ENCODE measurements around the gene RPL41.

The RPL41 gene

DNA sequence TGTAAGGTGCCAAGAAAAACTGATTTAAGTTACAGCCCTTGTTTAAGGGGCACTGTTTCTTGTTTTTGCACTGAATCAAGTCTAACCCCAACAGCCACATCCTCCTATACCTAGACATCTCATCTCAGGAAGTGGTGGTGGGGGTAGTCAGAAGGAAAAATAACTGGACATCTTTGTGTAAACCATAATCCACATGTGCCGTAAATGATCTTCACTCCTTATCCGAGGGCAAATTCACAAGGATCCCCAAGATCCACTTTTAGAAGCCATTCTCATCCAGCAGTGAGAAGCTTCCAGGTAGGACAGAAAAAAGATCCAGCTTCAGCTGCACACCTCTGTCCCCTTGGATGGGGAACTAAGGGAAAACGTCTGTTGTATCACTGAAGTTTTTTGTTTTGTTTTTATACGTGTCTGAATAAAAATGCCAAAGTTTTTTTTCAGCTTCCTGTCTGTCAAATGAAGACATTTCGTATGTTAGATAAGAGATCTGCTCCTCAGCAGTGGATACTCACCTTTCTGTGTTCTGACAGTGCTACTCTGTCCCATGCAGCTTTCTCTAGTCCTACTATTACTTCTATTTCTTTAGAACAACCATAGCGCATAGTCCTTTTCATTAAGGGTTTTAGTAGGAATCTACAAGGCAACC lies 13.2 kb upstream of the RPL41 start:
- DNase-seq (ENCODE audit: low read depth, low spot score), result no peak
- no peak for TF ChIP-seq YY1 (IDR thresholded peaks at IDR 0.05; ENCODE audit: insufficient read depth, insufficient read length)
- no peak for TF ChIP-seq ZNF274 (IDR thresholded peaks at IDR 0.05; ENCODE audit: low read depth, low read length)
- no peak for TF ChIP-seq SUZ12 (IDR thresholded peaks at IDR 0.05; ENCODE audit: extremely low read depth, insufficient read depth, insufficient read length)
- Histone ChIP-seq H3K9me3 (ENCODE audit: insufficient read depth, low read length) (no peaks in the 10 kb centered on the region), H3K9ac (ENCODE audit: insufficient read length, low read depth) (peak overlapping the region; percentile 90), H3K36me3 (ENCODE audit: insufficient read depth, insufficient read length, low read length) (peaks cover 60% of the 10 kb centered on the region), H3K4me3 (ENCODE audit: insufficient read length, low read depth) (peak overlapping the region; percentile 73), H3K4me1 (ENCODE audit: insufficient read depth, insufficient read length) (no peaks in the 10 kb centered on the region), H3K27me3 (ENCODE audit: insufficient read depth, insufficient read length) (no peaks in the 10 kb centered on the region)

DNA sequence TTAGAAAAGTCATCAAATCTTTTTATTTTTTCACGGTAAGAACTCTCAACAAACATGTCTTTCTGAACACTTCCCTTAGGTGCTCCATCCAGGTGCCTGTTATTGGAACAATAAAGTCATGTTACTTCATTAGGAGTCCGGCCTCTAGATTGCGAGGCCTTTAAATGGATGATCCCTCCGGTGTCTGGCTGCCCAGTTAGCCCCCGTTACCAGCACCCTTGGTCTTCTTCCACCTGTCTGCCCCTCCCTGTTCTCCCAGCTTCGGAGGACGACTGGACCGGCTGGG lies 12.7 kb upstream of the RPL41 start:
- DNase-seq (ENCODE audit: low read depth, low spot score), result no peak
- Histone ChIP-seq H3K9ac (ENCODE audit: insufficient read length, low read depth) (peak overlapping the region; percentile 90), H3K4me3 (ENCODE audit: insufficient read length, low read depth) (peak overlapping the region; percentile 73), H3K4me1 (ENCODE audit: insufficient read depth, insufficient read length) (no peaks in the 10 kb centered on the region), H3K9me3 (ENCODE audit: insufficient read depth, low read length) (no peaks in the 10 kb centered on the region), H3K27me3 (ENCODE audit: insufficient read depth, insufficient read length) (no peaks in the 10 kb centered on the region), H3K36me3 (ENCODE audit: insufficient read depth, insufficient read length, low read length) (peaks cover 61% of the 10 kb centered on the region)
- TF ChIP-seq ZNF274 (IDR thresholded peaks at IDR 0.05; ENCODE audit: low read depth, low read length) (no peak), SUZ12 (IDR thresholded peaks at IDR 0.05; ENCODE audit: extremely low read depth, insufficient read depth, insufficient read length) (no peak), YY1 (IDR thresholded peaks at IDR 0.05; ENCODE audit: insufficient read depth, insufficient read length) (no peak)

DNA sequence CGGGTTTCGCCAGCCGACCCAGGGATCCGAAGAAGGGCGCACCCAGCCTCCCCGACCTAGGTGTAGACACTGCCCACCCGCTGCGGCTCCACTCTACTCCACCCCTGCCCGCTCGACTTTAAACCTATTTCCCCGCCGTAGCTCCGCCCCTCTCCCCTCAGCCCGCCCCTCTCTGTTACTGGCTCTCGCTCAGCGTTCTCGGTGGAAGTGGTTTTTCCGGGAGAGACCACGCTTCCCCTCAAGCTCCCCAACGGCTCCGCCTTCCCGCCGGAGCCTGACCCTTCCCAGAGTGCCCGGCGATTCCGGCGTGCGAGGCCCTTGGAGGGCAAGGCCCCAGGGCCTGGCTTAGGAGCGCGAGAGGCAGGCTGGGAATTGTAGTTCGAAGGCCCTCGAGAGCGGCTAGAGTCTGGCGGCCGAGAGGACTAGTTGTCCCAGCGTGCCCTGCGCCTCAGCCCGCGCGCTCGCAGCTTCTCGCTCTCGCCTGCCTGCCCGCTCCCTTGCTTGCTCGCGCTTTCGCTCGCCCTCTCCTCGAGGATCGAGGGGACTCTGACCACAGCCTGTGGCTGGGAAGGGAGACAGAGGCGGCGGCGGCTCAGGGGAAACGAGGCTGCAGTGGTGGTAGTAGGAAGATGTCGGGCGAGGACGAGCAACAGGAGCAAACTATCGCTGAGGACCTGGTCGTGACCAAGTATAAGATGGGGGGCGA lies 12.2 kb upstream of the RPL41 start, which contains the start of gene PA2G4:
PA2G4 (plus strand) TSS at position 451 of the 706 bp plus-strand sequence; CDS start at position 630, 179 bp downstream.
- Histone ChIP-seq H3K36me3 (ENCODE audit: insufficient read depth, insufficient read length, low read length) (peaks cover 65% of the 10 kb centered on the region), H3K9ac (ENCODE audit: insufficient read length, low read depth) (peak within 1 kb of the TSS; percentile 99)

DNA sequence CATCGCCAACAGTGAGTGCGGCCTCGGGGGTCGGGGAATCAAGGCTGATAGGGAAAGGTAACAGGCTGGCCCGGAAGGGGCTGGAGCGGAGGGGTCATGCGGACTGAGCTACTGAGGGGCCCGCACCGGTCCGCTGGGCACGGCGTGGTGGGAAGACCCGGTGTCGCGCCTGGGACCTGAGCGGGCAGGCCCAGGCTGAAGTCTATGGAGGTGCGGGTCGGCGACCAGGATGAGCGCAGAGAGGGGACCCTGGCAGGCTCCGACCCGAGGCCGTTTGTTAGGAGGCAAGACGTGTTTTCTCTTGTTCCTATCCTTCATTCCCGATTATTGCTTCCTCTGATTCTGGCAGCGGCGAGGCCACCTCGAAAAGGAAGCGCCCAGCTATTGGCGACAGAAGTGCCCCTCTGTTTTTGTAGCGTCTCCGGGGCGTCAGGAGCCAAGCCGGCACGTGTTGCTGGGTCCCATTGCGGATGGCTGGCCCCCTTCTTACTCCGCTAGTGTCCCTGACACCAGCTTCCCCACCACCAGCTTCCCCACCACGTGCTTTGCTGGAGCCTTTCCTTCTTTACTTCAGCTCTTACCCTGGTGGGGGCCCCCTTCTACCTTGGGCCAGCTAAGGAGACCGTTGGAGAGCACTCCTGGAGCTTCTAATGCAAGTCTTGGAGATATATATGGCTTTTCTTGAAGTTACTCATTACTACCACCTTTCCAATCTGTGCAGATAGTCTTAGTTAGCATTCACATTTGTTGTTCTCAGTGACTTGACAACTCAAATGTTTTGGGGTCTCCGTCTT lies 11.4 kb upstream of the RPL41 start:
- DNase-seq (ENCODE audit: low read depth, low spot score), result no peak
- H3K4me3 ChIP-seq (ENCODE audit: insufficient read length, low read depth), result peak overlapping the region; percentile 98
- H3K36me3 ChIP-seq (ENCODE audit: insufficient read depth, insufficient read length, low read length), result peaks cover 66% of the 10 kb centered on the region
- H3K9ac ChIP-seq (ENCODE audit: insufficient read length, low read depth), result peak overlapping the region; percentile 99
- H3K4me1 ChIP-seq (ENCODE audit: insufficient read depth, insufficient read length), result no peaks in the 10 kb centered on the region
- TF ChIP-seq YY1 (IDR thresholded peaks at IDR 0.05; ENCODE audit: insufficient read depth, insufficient read length) (no peak), SUZ12 (IDR thresholded peaks at IDR 0.05; ENCODE audit: extremely low read depth, insufficient read depth, insufficient read length) (no peak), ZNF274 (IDR thresholded peaks at IDR 0.05; ENCODE audit: low read depth, low read length) (no peak)
- H3K9me3 ChIP-seq (ENCODE audit: insufficient read depth, low read length), result no peaks in the 10 kb centered on the region
- H3K27me3 ChIP-seq (ENCODE audit: insufficient read depth, insufficient read length), result no peaks in the 10 kb centered on the region

More for the DNA sequence above, 12.2 kb upstream of the RPL41 start, which contains the start of gene PA2G4:
- no peaks in the 10 kb centered on the region for H3K9me3 ChIP-seq (ENCODE audit: insufficient read depth, low read length)
- no peaks in the 10 kb centered on the region for H3K4me1 ChIP-seq (ENCODE audit: insufficient read depth, insufficient read length)
- DNase-seq (ENCODE audit: low read depth, low spot score), result peak; percentile 99
- TF ChIP-seq ZNF274 (IDR thresholded peaks at IDR 0.05; ENCODE audit: low read depth, low read length) (no peak), YY1 (IDR thresholded peaks at IDR 0.05; ENCODE audit: insufficient read depth, insufficient read length) (no peak), SUZ12 (IDR thresholded peaks at IDR 0.05; ENCODE audit: extremely low read depth, insufficient read depth, insufficient read length) (no peak)
- no peaks in the 10 kb centered on the region for H3K27me3 ChIP-seq (ENCODE audit: insufficient read depth, insufficient read length)
- H3K4me3 ChIP-seq (ENCODE audit: insufficient read length, low read depth), result peak within 1 kb of the TSS; percentile 98

DNA sequence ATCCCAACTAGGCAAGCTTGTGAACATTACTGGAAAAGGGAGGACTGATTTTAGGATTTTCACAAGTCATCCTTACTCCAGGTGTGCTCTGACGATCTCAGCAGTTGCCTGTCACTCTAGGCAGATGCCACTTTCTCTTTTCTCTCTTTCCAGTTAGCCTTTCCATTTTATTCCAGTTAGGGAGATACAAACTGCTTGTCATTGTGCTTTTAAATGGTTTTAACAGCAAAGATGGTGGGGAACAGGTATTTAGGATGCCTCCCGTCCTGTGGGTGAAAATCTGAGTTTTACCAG lies 10.9 kb upstream of the RPL41 start:
- Histone ChIP-seq H3K4me1 (ENCODE audit: insufficient read depth, insufficient read length) (no peaks in the 10 kb centered on the region), H3K9me3 (ENCODE audit: insufficient read depth, low read length) (no peaks in the 10 kb centered on the region), H3K4me3 (ENCODE audit: insufficient read length, low read depth) (peak overlapping the region; percentile 98), H3K9ac (ENCODE audit: insufficient read length, low read depth) (peak overlapping the region; percentile 99), H3K27me3 (ENCODE audit: insufficient read depth, insufficient read length) (no peaks in the 10 kb centered on the region), H3K36me3 (ENCODE audit: insufficient read depth, insufficient read length, low read length) (peaks cover 70% of the 10 kb centered on the region)
- no peak for DNase-seq (ENCODE audit: low read depth, low spot score)
- TF ChIP-seq YY1 (IDR thresholded peaks at IDR 0.05; ENCODE audit: insufficient read depth, insufficient read length) (no peak), ZNF274 (IDR thresholded peaks at IDR 0.05; ENCODE audit: low read depth, low read length) (no peak), SUZ12 (IDR thresholded peaks at IDR 0.05; ENCODE audit: extremely low read depth, insufficient read depth, insufficient read length) (no peak)

DNA sequence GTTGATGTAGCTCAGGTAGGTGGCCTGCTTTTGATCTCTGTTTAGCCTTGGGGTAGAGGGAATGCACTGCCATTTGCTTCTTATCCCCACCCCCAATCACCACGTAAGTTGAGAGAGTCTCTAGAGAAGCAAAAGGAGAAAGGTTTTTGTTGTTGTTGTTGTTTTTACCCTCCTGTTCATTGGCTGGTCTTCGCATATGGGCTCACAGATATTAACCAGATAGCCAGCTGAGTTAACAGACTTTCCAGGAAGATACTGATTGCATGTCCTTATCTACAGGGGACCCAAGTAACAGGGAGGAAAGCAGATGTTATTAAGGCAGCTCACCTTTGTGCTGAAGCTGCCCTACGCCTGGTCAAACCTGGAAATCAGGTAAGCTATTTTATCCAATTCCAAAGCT lies 9.2 kb upstream of the RPL41 start:
- no peak for DNase-seq (ENCODE audit: low read depth, low spot score)
- Histone ChIP-seq H3K4me1 (ENCODE audit: insufficient read depth, insufficient read length) (no peaks in the 10 kb centered on the region), H3K27me3 (ENCODE audit: insufficient read depth, insufficient read length) (no peaks in the 10 kb centered on the region), H3K4me3 (ENCODE audit: insufficient read length, low read depth) (no peak overlapping the region), H3K36me3 (ENCODE audit: insufficient read depth, insufficient read length, low read length) (peaks cover 72% of the 10 kb centered on the region), H3K9me3 (ENCODE audit: insufficient read depth, low read length) (no peaks in the 10 kb centered on the region), H3K9ac (ENCODE audit: insufficient read length, low read depth) (no peak overlapping the region)
- no peak for TF ChIP-seq ZNF274 (IDR thresholded peaks at IDR 0.05; ENCODE audit: low read depth, low read length)
- no peak for TF ChIP-seq YY1 (IDR thresholded peaks at IDR 0.05; ENCODE audit: insufficient read depth, insufficient read length)

DNA sequence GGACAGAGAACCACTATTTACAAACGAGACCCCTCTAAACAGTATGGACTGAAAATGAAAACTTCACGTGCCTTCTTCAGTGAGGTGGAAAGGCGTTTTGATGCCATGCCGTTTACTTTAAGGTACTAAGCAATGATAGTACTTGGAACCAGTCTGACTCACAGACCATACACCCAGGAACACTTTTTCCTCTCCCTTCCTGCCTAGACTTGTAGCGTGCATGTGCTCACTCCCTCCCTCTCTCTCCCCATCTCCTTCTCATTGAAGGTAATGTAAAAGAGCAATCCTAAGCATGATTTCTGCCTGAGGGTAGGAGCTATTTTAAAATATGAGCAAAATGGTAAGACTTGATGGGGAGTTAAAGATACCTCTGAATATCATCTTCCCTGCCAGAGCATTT lies 5.9 kb upstream of the RPL41 start:
- no peaks in the 10 kb centered on the region for H3K4me1 ChIP-seq (ENCODE audit: insufficient read depth, insufficient read length)
- H3K9ac ChIP-seq (ENCODE audit: insufficient read length, low read depth), result no peak overlapping the region
- H3K9me3 ChIP-seq (ENCODE audit: insufficient read depth, low read length), result no peaks in the 10 kb centered on the region
- H3K27me3 ChIP-seq (ENCODE audit: insufficient read depth, insufficient read length), result no peaks in the 10 kb centered on the region
- DNase-seq (ENCODE audit: low read depth, low spot score), result no peak
- H3K4me3 ChIP-seq (ENCODE audit: insufficient read length, low read depth), result no peak overlapping the region
- TF ChIP-seq SUZ12 (IDR thresholded peaks at IDR 0.05; ENCODE audit: extremely low read depth, insufficient read depth, insufficient read length), result no peak
- no peak for TF ChIP-seq YY1 (IDR thresholded peaks at IDR 0.05; ENCODE audit: insufficient read depth, insufficient read length)
- no peak for TF ChIP-seq ZNF274 (IDR thresholded peaks at IDR 0.05; ENCODE audit: low read depth, low read length)
- peaks cover 83% of the 10 kb centered on the region for H3K36me3 ChIP-seq (ENCODE audit: insufficient read depth, insufficient read length, low read length)
